ENCODE measurements around the gene SLC6A1.

- no peak for TF ChIP-seq CTCF (conservative IDR thresholded peaks at IDR 0.05; ENCODE audit: low read length)
- no peak for TF ChIP-seq EZH2phosphoT487 (IDR thresholded peaks at IDR 0.05; ENCODE audit: borderline replicate concordance, low read depth, low read length)
These were observed 27.9 kb upstream of the SLC6A1 start for GRCh38 chr3:10964537-10965167.
